Activated CD8-positive, alpha-beta memory T cell treated with anti-CD3 and anti-CD28 coated beads for 4 hours (primary cell): Measurements from ENCODE around the gene L3HYPDH.

Experiments used
- DNase-seq, 2 donors: peaks; one replicate each; pipeline ENCODE4 v3.0.0-alpha.2; 2020; ENCODE audit warnings: low read depth in 2 of 2

Gene L3HYPDH

DNA sequence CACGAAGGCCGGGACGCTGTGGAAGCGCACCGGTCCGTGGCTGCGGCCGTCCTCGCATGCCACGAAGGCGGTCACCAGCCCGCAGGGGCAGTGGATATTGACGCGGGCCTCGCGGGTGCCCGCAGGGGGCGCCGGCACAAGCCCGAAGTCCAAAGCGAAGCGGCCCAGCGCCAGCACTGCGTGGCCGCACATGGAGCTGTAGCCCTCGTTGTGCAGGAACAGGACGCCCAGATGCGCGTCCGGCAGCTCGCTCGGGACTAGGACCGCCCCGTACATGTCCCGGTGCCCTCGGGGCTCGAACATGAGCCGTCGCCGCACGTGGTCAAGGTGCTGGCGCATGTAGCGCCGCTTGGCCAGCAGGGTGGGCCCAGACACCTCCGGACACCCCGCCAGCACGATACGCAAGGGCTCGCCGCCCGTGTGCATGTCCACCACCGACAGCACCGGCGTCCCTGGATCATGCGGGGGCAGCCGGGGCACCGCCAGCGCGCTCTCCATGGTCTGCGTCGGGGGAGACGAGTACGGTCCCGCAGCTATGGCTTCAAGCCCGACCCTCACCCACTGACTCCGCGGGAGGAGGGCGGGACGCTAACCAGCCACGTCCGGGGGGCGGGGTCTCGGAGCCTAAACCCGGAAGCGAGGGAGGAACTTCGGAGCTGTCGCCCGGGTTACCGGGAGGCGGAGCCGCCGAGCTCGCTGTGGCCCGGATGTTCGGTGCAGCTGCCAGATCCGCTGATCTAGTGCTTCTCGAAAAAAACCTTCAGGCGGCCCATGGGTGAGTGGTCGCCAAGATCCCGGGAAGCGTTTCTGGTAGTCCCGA is at the start of gene L3HYPDH, which contains the start of gene JKAMP:
Gene L3HYPDH (minus strand): TSS at position 590 of the 820 bp plus-strand sequence. CDS start 92 bp downstream, at position 498.
Gene JKAMP (plus strand): TSS at position 699 of the 820 bp plus-strand sequence. CDS start 73 bp downstream, at position 772.
- DNase-seq, result peak; percentile 97 to 98

DNA sequence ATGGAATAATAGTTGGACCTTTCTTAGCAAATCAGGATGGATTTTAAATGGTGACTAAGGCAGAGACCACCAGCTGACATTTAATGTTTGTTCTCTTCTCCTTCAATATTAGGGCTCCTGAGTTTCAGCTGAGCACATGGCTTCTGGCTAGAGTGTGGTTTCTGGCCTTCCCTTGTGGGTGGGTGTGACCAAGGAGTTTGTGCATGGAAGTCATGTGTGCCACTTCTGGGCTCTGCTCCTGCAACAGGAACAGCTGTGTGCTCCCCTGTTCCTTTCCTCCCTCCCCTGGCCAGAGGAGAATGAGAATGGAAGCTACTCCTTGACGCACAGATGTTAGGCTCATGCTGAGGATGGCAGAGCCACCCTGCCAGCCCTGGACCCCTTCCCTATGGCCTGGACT is 48.2 kb upstream of the L3HYPDH start:
- DNase-seq, result no peak

DNA sequence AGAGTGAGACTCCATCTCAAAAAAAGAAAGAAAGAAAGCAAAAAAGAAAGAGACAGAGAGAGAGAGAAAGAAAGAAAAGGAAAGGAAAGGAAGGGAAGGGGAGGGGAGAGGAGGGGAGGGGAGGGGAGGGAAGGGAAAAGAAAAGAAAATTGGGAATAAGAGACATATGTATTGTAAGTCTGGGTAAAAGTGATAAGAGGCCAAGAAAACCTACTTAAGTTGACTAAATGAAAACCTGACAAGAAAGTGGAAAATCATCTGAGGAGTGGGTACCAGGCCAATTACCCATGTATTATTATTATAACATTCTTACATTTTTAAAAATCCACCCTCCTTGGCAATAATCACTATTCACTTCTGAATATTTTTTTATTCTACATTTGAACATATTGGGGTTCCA is 46.1 kb upstream of the L3HYPDH start:
- DNase-seq, result no peak

DNA sequence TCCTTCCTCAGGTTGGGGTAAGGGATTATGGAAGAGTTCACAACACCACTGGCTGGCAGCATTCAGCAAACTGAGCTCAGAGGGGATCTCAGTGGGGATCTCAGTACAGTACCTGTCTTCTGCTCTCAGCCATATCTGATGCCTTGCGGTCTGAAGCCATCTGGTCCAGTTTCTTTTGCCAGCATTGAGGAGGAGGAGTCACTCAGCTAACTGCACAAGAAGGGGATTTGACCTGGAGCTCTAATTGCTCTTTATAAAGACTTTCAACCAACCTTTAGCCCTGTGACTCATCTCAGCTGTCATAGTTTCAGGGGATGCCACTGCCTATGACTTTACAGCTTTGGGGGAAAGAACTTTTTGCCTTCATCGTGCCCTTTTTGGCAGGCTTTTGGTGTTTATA is 45.0 kb upstream of the L3HYPDH start:
- no peak for DNase-seq

DNA sequence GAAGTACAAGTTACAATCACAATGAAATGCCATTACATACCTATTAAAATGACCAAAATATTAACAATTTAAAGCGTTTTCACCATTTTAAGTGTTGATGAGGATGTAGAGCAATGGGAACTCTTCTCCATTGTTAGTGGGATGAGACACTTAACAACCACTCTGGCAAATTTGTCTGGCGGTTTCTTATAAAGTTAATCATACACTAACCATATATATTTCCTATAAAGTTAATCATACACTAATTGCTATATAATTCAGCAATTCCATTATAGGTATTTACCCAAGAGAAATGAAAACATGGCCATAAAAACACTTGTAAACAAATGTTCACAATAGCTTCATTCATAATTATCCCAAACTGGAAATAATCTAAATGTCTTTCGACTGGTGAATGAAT is 36.0 kb upstream of the L3HYPDH start:
- no peak for DNase-seq

DNA sequence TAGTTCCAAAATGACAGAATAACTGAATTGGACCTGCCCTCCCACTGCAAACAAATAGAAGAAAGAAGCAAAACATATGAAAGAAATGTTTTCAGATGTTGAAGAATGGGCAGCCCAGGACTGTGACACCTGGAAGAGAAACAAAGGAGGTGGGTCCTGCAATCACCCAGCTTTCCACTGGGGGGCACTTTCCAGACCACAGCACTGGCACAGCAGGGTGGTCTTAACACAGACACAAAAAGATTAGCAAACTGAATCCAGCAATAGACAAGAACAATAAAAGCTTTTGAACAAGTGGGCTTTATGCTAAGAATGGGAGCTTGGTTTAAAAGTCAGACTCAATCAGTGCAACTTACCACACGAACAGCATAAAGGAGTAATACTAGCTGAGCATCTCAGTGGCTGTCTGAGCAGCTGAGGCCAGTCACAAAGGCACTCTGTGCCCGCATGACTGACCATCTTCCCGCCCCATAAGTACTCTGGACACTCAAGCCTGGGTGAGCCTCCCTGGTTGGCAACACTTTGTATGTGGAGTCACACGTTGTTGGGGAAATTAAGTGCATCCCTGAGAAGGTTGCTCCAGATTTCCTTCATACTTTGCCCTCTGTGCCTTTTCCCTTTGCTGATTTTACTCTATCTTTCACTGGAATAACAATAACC is 27.8 kb upstream of the L3HYPDH start:
- DNase-seq, result no peak

DNA sequence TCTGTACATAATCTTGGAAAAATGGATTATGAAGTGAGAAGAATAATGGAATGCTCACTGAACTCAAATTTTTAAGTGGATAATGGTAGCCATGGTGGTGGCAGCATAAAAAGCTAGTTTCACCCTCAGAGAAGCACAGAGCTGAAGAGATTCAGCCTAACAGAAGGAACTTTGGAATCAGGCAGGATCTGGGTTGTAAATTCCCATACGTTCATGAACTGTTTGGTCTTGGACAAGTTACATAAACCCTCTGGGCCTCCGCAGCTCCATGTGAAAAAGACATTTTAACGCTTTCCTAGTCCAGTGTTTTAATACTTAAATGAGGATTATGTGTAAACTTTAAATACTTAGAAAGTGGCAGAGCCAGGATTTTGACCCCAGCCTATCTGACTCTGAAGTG is 26.8 kb upstream of the L3HYPDH start:
- DNase-seq, result no peak

DNA sequence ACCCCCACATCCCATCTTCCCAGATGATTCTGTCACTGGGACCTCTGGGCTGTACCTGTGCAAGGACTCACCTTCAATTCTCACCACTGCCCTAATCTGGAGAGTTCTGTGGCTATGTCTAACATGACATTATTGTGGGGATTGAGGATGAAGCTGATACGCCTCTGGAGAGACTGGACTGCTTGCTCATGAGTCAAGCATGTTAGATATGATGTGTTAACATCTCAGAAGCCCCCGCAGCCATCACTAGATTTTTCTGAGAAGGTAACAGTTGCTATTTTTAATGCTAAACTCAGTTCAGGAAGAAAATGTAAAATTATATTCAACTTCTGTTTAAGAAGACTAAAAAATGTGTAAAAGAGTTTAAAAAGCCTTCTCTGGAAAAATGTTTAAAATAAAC is 25.8 kb upstream of the L3HYPDH start:
- DNase-seq, result no peak

DNA sequence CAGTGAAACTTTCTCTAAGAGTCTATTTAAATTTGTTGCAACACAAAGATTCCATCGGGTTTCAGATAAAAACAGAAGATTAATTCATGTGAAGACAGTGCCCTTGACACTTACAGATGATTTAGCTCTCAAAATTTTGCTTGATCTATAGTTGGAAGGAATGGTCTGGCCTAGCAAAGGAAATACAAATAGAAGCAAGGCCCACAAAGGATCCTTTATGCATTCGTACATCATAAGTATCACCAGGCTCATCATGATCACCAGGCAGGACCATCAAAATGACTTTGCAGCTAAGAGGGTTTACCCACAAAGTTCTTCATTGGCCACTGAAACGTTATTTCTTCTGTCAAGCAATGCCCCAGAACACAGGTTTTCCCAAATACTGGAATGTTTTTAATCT is 24.9 kb upstream of the L3HYPDH start:
- DNase-seq, result no peak

DNA sequence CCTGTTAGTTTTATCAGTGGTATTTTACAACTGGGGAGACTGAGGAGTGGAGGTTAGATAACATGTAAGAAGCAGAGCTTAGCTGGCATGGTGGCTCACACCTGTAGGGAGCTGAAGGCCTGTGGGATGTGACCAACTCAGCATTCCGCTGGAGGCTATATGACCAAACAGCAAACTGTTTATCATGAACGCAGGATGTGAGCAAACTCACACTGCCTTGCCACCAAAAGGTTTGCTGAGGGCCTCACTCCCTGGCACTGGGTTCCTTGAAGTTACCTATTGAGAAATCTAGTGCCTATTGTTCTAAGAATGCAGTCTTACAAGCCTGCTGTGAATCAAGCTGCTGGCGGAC is 23.5 kb upstream of the L3HYPDH start:
- no peak for DNase-seq

DNA sequence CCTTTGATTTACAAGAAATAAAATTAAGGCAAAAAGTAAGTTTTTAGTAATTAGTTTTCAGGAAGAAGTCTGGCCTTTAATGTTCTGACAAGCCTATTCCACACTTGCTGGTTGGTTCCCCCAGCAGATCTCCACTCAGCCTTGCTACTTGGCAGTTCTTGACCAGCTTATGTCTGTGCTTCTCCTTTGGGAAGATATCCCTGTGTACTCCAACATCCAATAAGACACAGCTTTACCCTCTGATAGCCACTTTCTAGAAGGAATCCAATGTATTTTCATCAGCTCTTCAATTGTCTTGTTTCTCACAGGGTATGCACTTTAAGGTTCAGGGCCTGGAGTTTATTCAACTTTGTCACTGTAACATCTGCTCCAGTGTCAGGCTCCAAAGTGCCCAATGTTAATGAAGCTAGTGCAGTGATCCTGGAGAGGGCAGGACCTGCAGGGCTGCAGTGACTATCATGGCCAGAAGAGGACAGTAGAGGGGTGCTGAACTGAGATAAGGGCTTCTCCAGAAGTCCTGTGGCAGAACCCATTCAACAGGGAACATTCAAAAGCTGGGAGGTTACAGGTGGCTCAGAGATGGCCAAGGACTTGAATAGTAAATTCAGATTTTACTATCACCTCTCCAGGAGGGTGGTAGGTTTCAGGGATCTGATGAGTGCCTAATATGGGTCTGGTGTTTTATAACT is 23.0 kb upstream of the L3HYPDH start:
- peak in 1 of 2 donors; percentile 15 for DNase-seq

DNA sequence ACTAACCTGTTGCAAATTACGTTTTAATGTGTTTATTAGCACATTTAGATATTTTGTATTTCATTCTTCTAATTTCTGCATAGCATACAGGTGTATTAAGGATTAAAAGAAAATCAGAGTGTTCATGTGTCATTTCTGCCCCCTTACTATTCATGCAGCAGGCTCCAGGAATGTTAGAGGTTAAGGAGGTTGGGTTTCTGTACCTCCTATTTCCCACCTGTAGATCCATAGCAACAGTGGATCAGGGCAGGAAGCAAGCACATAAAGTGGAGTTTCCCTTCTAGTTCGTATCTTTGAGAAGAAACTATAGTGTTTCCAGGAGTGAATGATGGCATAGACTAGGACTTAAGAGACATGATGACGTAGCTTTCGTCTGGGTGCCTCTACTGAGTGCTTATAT is 19.0 kb upstream of the L3HYPDH start:
- DNase-seq, result no peak

DNA sequence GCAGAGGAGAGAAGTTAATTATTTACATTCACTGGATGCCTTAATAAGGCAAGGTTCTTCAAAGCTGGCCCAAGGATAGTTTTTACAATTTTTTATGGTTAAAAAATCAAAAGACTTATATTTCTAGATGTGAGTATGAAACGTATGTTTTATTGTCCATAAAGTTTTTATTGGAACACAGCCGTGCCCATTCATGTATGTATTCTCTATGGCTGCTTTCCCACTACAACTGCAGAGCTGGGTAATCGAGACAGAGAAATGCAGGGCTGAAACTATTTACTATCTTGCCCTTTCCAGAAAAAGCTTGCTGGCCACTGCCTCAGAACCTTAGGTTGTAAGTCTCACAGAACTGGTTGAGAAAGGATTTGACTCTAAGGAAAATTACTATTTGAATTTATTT is 16.5 kb upstream of the L3HYPDH start:
- DNase-seq, result no peak

DNA sequence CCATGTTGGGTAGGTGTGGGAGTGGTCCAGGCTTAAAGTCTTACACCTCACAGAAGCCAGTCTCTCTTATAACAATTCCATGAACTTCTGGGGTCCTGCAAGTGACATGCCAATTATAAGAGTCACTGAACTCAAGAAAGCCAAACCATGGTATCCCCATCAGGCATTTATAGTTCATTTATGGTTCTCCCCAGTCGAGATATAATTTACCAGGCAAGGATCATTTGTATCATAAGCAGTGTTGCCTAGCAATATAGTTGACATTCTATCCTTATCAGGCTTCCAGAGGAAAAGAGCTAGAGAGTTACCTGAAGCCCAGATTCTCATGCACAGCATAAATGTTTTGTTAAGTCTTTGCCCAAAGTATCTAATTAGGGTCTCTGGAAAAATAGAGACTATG is 8.2 kb upstream of the L3HYPDH start:
- no peak for DNase-seq

DNA sequence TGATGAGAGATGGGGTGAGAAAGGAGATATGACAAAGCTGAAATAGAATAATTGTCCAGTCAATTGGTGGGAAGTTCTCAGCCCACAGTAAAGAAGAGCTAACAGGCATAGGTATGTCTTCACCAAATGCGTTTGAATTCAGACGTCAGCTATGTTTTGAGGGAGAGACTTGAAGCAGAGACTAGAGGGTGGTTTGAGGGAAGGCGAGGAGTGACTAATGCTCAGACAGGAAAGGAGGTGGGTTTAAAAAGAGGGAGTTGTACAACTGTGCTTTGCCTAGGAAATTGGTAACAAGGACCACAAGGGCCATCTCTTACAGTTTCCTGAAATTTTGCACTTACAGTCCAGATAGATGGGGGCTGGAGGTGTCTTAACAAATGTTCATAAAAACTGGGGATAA is 6.5 kb upstream of the L3HYPDH start:
- DNase-seq, result no peak

DNA sequence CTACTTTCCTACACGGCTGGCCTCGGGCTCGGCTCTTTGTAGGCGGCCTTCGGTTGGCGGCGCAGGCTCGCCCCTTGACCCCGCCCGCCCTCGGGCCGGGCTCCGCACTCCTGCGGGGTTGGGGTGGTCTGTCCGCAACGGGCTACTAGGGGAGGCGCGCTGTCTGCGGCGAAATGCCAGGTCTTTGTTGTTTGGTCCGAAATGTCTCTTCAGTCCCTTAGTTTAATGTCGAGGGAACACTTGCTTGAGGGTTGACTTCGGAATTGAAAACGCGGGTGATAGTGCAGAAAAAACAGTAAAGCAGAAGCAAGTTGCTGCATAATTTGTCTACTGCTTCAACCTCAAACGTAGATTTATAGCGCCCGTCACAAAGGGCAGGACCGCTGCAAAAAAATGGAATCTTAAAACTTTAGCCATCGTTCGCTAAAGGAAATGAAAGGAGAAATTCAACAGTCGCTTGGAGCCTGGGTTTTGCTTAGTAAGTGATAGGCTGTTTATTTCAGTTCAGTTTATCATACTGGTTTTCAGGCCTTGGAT is 499 bp upstream of the L3HYPDH start:
- DNase-seq, result no peak

DNA sequence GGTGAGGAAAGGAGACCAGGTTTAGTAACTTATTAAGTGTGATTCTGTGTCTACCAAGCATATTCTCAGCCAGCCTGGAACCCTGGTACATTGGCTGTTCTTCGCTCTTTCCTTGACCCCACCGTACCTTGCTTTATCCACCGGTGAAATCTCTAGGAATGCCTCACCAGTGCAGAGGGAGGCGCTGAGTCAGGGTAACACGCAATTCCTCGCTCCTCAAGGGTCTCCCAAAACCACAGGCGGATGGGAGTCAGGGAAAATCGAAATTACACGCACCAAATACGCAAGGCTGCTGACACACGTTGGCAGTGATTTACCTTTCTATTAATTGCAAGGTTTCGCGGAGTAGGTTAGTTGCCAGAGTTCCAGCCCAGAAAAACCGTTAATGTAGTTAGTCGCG is 845 bp downstream of the L3HYPDH start:
- no peak for DNase-seq

DNA sequence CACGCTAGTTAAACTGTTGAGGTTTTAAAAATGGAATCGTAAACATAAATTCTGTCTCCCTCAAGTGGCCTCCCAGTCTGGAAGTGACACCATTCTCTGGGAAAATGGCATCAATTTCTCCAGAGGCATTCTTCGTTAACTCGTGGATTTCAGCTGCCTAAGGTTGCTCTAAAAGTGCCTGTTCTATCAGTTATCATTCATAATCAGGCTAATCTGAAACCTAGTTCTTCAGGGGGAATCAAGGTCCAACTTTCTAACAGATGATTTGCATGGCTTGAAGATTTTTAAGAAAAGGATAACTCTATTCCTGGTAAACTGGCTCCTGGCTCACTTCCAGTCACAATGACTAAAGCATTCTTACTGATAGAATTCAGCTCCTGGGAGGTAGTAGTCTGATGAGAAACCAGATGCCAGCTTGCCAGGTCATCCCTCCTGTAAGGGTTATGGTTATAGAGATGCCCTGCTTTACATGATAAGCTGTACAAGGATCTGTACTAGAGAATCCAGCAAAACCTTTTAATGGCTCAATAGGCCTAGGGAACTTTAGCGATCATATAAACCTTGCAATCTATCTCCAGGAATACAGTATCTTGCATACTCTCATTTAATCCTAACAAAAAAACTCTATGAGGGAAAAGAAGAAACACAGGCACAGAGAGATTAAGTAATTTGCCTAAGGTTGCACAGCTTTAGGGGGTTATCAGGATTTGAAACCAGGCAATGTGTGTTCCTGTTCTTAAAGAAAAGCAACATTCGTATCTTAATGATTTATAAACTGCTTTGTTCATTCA is 1.5 kb downstream of the L3HYPDH start:
- DNase-seq, result no peak

DNA sequence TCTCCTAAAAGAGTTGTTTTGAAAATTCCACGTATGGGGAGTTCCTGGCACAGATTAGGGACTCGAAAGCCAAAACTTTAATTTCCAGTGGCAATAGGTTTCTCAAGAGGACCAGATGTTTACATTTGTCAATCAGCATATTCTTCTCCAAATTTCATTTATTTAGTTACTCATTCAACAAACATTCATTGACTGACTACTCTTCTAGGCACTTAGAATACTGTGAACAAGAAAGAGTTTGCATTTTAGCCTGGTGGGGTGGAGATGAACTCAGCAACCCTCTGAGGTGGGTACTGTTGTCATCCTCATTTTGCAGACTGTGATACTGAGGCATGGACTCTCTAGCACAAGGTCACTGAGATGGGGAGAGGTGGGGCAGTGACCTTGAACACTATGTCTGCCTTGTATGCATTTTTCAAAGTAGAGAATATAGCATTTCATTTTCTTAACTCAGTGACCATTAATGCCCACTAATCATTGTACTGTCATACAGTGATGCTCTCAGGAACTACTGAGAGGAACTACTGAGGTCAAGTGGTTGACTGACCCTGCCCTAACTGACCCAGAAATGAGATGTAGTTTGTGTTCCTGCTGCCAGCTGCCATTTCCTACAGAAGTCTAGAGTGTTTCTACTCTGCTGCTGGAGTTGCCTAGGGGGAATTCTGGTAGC is 2.2 kb downstream of the L3HYPDH start:
- no peak for DNase-seq

DNA sequence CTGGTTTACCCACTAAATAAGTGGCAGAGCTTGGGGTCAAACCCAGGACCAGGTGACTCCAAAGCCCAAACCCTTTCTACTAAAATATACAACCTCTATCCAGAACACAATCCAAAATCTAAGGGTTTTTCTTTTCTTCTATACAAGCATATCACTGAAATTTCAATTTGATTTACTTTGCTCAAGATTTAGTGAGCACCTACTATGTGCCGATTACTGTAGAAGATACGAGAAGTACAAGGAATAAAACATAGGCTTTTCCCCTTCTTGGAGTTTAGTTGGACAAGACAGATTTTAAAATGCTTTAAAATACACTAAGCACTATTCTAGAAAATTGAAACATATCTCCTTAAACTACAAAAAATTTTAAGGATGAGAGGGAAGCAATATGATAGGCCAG is 2.8 kb downstream of the L3HYPDH start:
- DNase-seq, result no peak

DNA sequence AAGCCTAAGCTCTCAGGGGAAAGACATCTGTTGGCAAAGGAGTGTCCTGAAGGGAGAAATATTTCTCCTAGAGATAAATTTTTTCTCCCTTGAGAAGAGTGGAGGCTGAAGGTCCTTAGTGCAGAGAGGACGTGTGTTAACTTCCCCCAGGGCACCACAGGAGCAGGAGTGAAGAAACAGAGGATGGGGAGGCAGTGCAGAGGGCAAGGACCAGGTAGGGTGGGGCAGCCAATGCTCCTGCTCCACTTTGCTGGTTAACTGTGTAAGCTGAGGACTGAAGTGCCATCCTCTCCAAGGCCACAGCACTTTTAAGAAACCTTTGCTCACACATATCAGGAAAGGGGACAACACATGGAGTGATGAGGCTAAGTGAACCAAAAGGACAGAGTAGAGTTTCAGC is 4.0 kb downstream of the L3HYPDH start:
- DNase-seq, result no peak
